HG02678 (cell line): ENCODE results near the gene CLPSL2.

Experiments used
- ATAC-seq: cut with Tn5 transposase; IDR thresholded peaks from one replicate; pipeline ENCODE4 v1.9.1; 2021; ENCODE audit warnings: mild to moderate bottlenecking, moderate library complexity; ENCODE audit not compliant: unreplicated experiment

Gene CLPSL2

GRCh38 chr6:35745509-35745908 lies 30.9 kb upstream of the CLPSL2 start:
- no peak for ATAC-seq

GRCh38 chr6:35746516-35746915 lies 29.9 kb upstream of the CLPSL2 start:
- ATAC-seq, result no peak

GRCh38 chr6:35747877-35748276 lies 28.5 kb upstream of the CLPSL2 start:
- ATAC-seq, result no peak

GRCh38 chr6:35750557-35750956 lies 25.8 kb upstream of the CLPSL2 start:
- no peak for ATAC-seq

GRCh38 chr6:35751594-35751993 lies 24.8 kb upstream of the CLPSL2 start:
- no peak for ATAC-seq

- no peak for ATAC-seq
Measured at GRCh38 chr6:35752330-35752729, 24.1 kb upstream of the CLPSL2 start.

- ATAC-seq, result no peak
Measured at GRCh38 chr6:35754452-35755277, 21.7 kb upstream of the CLPSL2 start.

GRCh38 chr6:35755278-35755924 lies 21.0 kb upstream of the CLPSL2 start:
- no peak for ATAC-seq

GRCh38 chr6:35757456-35758123 lies 18.8 kb upstream of the CLPSL2 start:
- no peak for ATAC-seq

- ATAC-seq, result no peak
Measured at GRCh38 chr6:35759426-35759825, 17.0 kb upstream of the CLPSL2 start.

- ATAC-seq, result no peak
Measured at GRCh38 chr6:35765739-35766138, 10.7 kb upstream of the CLPSL2 start.

- no peak for ATAC-seq
Measured at GRCh38 chr6:35769211-35769610, 7.2 kb upstream of the CLPSL2 start.

GRCh38 chr6:35771343-35771627 lies 5.1 kb upstream of the CLPSL2 start:
- ATAC-seq, result no peak

- ATAC-seq, result no peak
Measured at GRCh38 chr6:35774116-35774794, 2.1 kb upstream of the CLPSL2 start.

- ATAC-seq, result no peak
Measured at GRCh38 chr6:35775031-35775430, 1.4 kb upstream of the CLPSL2 start.

- ATAC-seq, result no peak
Measured at GRCh38 chr6:35777356-35778102, 1.1 kb downstream of the CLPSL2 start.

GRCh38 chr6:35778437-35778836 lies 2.0 kb downstream of the CLPSL2 start:
- no peak for ATAC-seq

- ATAC-seq, result no peak
Measured at GRCh38 chr6:35780719-35781118, 4.3 kb downstream of the CLPSL2 start, which contains the start of gene CLPSL1. Gene CLPSL1 (plus strand): TSS chr6:35781019. CDS start chr6:35781111, 92 bp downstream.

- no peak for ATAC-seq
Measured at GRCh38 chr6:35781290-35781689, 4.9 kb downstream of the CLPSL2 start.

- ATAC-seq, result no peak
Measured at GRCh38 chr6:35782424-35782823, 6.0 kb downstream of the CLPSL2 start.

GRCh38 chr6:35784200-35784599 lies 7.8 kb downstream of the CLPSL2 start:
- ATAC-seq, result no peak
